ENCODE results near the gene GPR156.
A peak's percentile ranks its signal among the peaks of the same experiment; 100 is the strongest.

GPR156 gene

GRCh38 chr3:120192579-120192978 is 92.4 kb downstream of the GPR156 start:
- no peak for DNase-seq

GRCh38 chr3:120192159-120192558 is 92.9 kb downstream of the GPR156 start:
- DNase-seq: no peak

GRCh38 chr3:120182613-120183511 is 102.2 kb downstream of the GPR156 start:
- DNase-seq: peak; percentile 5

- no peak for DNase-seq
Observed at GRCh38 chr3:120181632-120182031, 103.4 kb downstream of the GPR156 start.

- no peak for DNase-seq
Observed at GRCh38 chr3:120180731-120181412, 104.2 kb downstream of the GPR156 start.

GRCh38 chr3:120177707-120178306 is 107.2 kb downstream of the GPR156 start:
- DNase-seq: no peak

GRCh38 chr3:120177151-120177550 is 107.9 kb downstream of the GPR156 start:
- no peak for DNase-seq

- DNase-seq: no peak
Observed at GRCh38 chr3:120174811-120175539, 110.0 kb downstream of the GPR156 start.

GRCh38 chr3:120173056-120173675 is 111.9 kb downstream of the GPR156 start:
- DNase-seq: no peak

- DNase-seq: no peak
Observed at GRCh38 chr3:120172070-120172469, 113.0 kb downstream of the GPR156 start.

GRCh38 chr3:120171134-120171873 is 113.7 kb downstream of the GPR156 start:
- DNase-seq: no peak

GRCh38 chr3:120170223-120170622 is 114.8 kb downstream of the GPR156 start:
- DNase-seq: no peak

GRCh38 chr3:120169407-120169806 is 115.6 kb downstream of the GPR156 start:
- no peak for DNase-seq

- no peak for DNase-seq
Observed at GRCh38 chr3:120168611-120169010, 116.4 kb downstream of the GPR156 start.

- DNase-seq: no peak
Observed at GRCh38 chr3:120168038-120168437, 117.0 kb downstream of the GPR156 start.

- DNase-seq: no peak
Observed at GRCh38 chr3:120167488-120167887, 117.5 kb downstream of the GPR156 start.

GRCh38 chr3:120163816-120164215 is 121.2 kb downstream of the GPR156 start:
- no peak for DNase-seq

GRCh38 chr3:120163026-120163425 is 122.0 kb downstream of the GPR156 start:
- no peak for DNase-seq

GRCh38 chr3:120162400-120162799 is 122.6 kb downstream of the GPR156 start:
- no peak for DNase-seq

- DNase-seq: no peak
Observed at GRCh38 chr3:120161902-120162301, 123.1 kb downstream of the GPR156 start.

- DNase-seq: no peak
Observed at GRCh38 chr3:120160050-120160449, 125.0 kb downstream of the GPR156 start.

GRCh38 chr3:120157681-120158080 is 127.3 kb downstream of the GPR156 start:
- no peak for DNase-seq

All from CD4-positive, alpha-beta T cell treated with Interleukin-17A for 1 hour (primary cell).